Right atrium auricular region (tissue), 2 donors: Measurements from ENCODE around the gene SLC25A23. TPM values are rescaled to one million over a fixed set of nuclear protein-coding genes. Genes with fewer than 3 reads are reported as not detected.

Experiments
- DNase-seq: peaks from one replicate; pipeline ENCODE4 v3.0.0-alpha.2; 2019; ENCODE audit warnings: low spot score
- H3K27ac ChIP-seq, 2 donors: fragments of 200-600 bp; sonication (generic); 1 replicate in 1 of 2; 2 replicates in 1 of 2; pipeline ENCODE4 v1.5.1; 2016 to 2019
- H3K27me3 ChIP-seq, 2 donors: fragments of 200-600 bp; sonication (generic); one replicate each; pipeline versions ENCODE4 v1.5.1 to v1.6.0; 2017 to 2019
- H3K36me3 ChIP-seq: fragments of 200-600 bp; sonication (generic); one replicate; pipeline ENCODE4 v1.5.1; 2016
- H3K4me1 ChIP-seq, 2 donors: fragments of 200-600 bp; sonication (generic); one replicate each; pipeline versions ENCODE4 v1.5.1 to v1.6.0; 2017 to 2019
- H3K4me3 ChIP-seq, 2 donors: fragments of 200-600 bp; sonication (generic); 1 replicate in 1 of 2; 2 replicates in 1 of 2; pipeline ENCODE4 v1.5.1; 2017 to 2019; ENCODE audit warnings: mild to moderate bottlenecking in 1 of 2, moderate library complexity in 1 of 2
- H3K9me3 ChIP-seq, 2 donors: fragments of 200-600 bp; sonication (generic); one replicate each; pipeline ENCODE4 v1.5.1; 2019
- total RNA-seq, 2 donors: library from RNA; depleted of rRNA; stranded (reverse); fragments of >200 nt; gene quantifications; one replicate each; pipeline ENCODE4 v1.1.0, GENCODE V29; 2016
- TF ChIP-seq, protein P1 (sequence below), 2 donors: fragments of 200-600 bp; sonication (generic); IDR thresholded peaks; one replicate each; pipeline ENCODE4 v1.5.1; 2019; ENCODE audit warnings: antibody characterized with exemption in 2 of 2

Gene SLC25A23
- total RNA-seq, 2 donors from 2014 or later: 88.7 to 103 TPM

DNA sequence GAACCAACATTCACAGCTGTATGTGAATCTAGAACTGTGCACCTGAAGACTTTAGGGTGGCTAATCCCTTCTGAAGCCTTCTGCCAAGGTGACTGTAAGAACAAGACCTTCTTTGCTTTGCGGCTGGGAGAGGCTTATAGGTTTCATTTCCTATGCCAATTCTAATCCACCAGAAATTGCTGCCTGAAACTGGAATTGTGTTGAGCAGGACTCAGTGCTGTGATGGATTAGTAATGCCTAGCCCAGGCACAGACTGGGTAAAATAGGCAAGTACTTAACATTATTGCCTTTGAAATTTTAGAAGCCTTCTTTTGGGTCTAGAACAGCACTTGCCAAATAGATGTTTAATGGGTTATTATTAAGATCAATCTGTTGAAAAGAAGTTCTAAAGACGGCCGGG is 11.5 kb downstream of the SLC25A23 start:
- no peaks in the 10 kb centered on the region for H3K4me1 ChIP-seq
- H3K36me3 ChIP-seq: peaks cover 25% of the 10 kb centered on the region
- TF ChIP-seq, protein P1, sequence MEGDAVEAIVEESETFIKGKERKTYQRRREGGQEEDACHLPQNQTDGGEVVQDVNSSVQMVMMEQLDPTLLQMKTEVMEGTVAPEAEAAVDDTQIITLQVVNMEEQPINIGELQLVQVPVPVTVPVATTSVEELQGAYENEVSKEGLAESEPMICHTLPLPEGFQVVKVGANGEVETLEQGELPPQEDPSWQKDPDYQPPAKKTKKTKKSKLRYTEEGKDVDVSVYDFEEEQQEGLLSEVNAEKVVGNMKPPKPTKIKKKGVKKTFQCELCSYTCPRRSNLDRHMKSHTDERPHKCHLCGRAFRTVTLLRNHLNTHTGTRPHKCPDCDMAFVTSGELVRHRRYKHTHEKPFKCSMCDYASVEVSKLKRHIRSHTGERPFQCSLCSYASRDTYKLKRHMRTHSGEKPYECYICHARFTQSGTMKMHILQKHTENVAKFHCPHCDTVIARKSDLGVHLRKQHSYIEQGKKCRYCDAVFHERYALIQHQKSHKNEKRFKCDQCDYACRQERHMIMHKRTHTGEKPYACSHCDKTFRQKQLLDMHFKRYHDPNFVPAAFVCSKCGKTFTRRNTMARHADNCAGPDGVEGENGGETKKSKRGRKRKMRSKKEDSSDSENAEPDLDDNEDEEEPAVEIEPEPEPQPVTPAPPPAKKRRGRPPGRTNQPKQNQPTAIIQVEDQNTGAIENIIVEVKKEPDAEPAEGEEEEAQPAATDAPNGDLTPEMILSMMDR (IDR thresholded peaks at IDR 0.05): no peak
- H3K4me3 ChIP-seq: no peak overlapping the region
- no peak for DNase-seq
- H3K9me3 ChIP-seq: peaks cover 0 to 6% of the 10 kb centered on the region in 2 donors
- H3K27ac ChIP-seq: no peak overlapping the region
- no peaks in the 10 kb centered on the region for H3K27me3 ChIP-seq

GRCh38 chr19:6446452-6446851 is 13.1 kb downstream of the SLC25A23 start:
- no peak overlapping the region for H3K27ac ChIP-seq
- no peaks in the 10 kb centered on the region for H3K27me3 ChIP-seq
- no peak for DNase-seq
- H3K4me1 ChIP-seq: no peaks in the 10 kb centered on the region
- peaks cover 15% of the 10 kb centered on the region for H3K36me3 ChIP-seq
- H3K9me3 ChIP-seq: peaks cover 0 to 6% of the 10 kb centered on the region in 2 donors
- TF ChIP-seq, protein P1 (IDR thresholded peaks at IDR 0.05): no peak
- H3K4me3 ChIP-seq: no peak overlapping the region

DNA sequence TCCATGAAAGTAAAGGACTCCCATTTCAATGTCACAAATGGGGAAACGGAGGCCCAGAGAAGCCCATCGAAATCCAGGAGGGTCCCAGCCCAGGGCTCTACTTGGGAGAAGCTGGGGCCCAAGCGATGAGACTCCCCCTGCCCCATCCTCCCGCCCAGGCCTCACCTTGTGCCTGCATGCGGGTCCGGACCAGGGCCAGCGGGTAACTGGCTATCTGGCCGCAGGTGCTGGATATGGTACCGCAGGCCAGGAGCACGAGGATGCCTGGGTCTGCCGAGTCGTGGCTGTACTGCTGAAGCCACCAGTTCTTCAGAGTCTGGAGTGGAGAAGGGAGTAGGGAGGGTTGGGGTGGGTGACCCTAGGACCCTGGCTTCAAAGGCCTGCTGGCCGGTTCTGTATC is 15.6 kb downstream of the SLC25A23 start:
- TF ChIP-seq, protein P1 (IDR thresholded peaks at IDR 0.05): no peak
- Histone ChIP-seq H3K4me3 (no peak overlapping the region), H3K4me1 (no peaks in the 10 kb centered on the region), H3K27ac (no peak overlapping the region), H3K36me3 (peaks cover 10% of the 10 kb centered on the region), H3K9me3 (peaks cover 0 to 6% of the 10 kb centered on the region in 2 donors), H3K27me3 (no peaks in the 10 kb centered on the region)
- DNase-seq: no peak

DNA sequence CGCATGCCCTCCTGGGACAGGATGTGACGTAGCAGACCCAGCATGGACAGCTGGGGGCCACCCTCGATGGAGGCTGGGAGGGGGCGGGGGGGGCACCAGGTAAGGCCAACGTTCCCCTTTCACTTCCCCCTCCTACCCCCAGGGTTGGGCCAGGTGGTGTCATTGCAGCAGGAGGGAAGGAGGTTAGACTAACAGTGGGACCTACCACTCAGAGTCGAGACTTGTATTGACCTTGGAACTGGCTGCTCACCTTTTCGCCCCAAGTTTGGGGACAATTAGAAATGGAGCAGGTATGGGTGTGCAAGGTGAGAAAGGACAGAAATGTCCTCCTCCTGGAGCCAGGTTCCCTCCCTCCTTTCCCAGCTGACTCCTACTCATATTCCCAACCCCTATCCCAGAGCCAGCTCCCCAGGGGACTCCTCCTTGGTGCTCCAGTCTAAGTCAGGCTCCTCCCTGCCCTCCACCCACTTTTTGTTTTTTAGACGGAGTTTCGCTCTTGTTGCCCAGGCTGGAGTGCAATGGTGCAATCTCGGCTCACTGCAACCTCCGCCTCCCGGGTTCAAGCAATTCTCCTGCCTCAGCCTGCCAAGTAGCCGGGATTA is 17.4 kb downstream of the SLC25A23 start:
- H3K4me1 ChIP-seq: no peaks in the 10 kb centered on the region
- DNase-seq: no peak
- H3K36me3 ChIP-seq: peaks cover 10% of the 10 kb centered on the region

GRCh38 chr19:6440905-6441304 is 18.7 kb downstream of the SLC25A23 start:
- Histone ChIP-seq H3K36me3 (no peaks in the 10 kb centered on the region), H3K4me1 (no peaks in the 10 kb centered on the region), H3K27me3 (no peaks in the 10 kb centered on the region), H3K9me3 (peaks cover 0 to 6% of the 10 kb centered on the region in 2 donors), H3K4me3 (no peak overlapping the region), H3K27ac (no peak overlapping the region)
- TF ChIP-seq, protein P1 (IDR thresholded peaks at IDR 0.05): no peak
- DNase-seq: no peak

More for the DNA sequence above, 17.4 kb downstream of the SLC25A23 start:
- Histone ChIP-seq H3K27ac (no peak overlapping the region), H3K9me3 (peaks cover 0 to 6% of the 10 kb centered on the region in 2 donors), H3K4me3 (no peak overlapping the region), H3K27me3 (no peaks in the 10 kb centered on the region)
- TF ChIP-seq, protein P1 (IDR thresholded peaks at IDR 0.05): no peak

DNA sequence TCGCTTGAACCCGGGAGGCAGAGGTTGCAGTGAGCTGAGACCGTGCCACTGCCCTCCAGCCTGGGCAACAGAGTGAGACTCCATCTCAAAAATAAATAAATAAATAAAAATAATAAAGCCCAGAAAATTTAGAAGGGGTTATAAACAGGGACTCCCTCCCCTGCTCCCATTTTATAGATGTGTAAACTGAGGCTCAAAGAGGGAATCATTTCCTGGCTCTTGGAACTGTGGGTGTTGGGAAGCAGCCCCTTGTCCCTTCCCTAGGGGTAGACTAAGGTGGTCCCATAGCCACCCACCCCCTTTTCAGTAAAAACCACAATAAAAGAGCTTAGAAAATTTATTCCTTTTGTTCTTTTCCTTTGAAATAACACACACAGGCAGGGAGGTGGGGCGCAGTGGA is 19.8 kb downstream of the SLC25A23 start:
- H3K27me3 ChIP-seq: no peaks in the 10 kb centered on the region
- H3K9me3 ChIP-seq: no peaks in the 10 kb centered on the region
- H3K4me3 ChIP-seq: no peak overlapping the region
- H3K36me3 ChIP-seq: no peaks in the 10 kb centered on the region
- TF ChIP-seq, protein P1 (IDR thresholded peaks at IDR 0.05): no peak
- no peaks in the 10 kb centered on the region for H3K4me1 ChIP-seq
- no peak overlapping the region for H3K27ac ChIP-seq
- no peak for DNase-seq
